Coronary artery (tissue), 2 donors: Measurements from ENCODE around the gene TFDP2.
A peak's percentile ranks its signal among the peaks of the same experiment; 100 is the strongest.

Source experiments
- DNase-seq: peaks from one replicate; pipeline ENCODE4 v3.0.0-alpha.2; 2017; ENCODE audit warnings: low spot score
- H3K27ac ChIP-seq, 2 donors: fragments of 200-600 bp; sonication (generic); one replicate each; pipeline ENCODE4 v1.5.1; 2016 to 2019
- H3K4me3 ChIP-seq: fragments of 200-600 bp; sonication (generic); 2 replicates; pipeline ENCODE4 v1.5.1; 2016; ENCODE audit warnings: mild to moderate bottlenecking, moderate library complexity
- TF ChIP-seq, protein P1 (sequence below): fragments of 200-600 bp; sonication (generic); IDR thresholded peaks from one replicate; pipeline ENCODE4 v1.5.1; 2019; ENCODE audit warnings: antibody characterized with exemption

The TFDP2 gene, protein sequence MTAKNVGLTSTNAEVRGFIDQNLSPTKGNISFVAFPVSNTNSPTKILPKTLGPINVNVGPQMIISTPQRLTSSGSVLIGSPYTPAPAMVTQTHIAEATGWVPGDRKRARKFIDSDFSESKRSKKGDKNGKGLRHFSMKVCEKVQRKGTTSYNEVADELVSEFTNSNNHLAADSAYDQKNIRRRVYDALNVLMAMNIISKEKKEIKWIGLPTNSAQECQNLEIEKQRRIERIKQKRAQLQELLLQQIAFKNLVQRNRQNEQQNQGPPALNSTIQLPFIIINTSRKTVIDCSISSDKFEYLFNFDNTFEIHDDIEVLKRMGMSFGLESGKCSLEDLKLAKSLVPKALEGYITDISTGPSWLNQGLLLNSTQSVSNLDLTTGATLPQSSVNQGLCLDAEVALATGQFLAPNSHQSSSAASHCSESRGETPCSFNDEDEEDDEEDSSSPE

DNA sequence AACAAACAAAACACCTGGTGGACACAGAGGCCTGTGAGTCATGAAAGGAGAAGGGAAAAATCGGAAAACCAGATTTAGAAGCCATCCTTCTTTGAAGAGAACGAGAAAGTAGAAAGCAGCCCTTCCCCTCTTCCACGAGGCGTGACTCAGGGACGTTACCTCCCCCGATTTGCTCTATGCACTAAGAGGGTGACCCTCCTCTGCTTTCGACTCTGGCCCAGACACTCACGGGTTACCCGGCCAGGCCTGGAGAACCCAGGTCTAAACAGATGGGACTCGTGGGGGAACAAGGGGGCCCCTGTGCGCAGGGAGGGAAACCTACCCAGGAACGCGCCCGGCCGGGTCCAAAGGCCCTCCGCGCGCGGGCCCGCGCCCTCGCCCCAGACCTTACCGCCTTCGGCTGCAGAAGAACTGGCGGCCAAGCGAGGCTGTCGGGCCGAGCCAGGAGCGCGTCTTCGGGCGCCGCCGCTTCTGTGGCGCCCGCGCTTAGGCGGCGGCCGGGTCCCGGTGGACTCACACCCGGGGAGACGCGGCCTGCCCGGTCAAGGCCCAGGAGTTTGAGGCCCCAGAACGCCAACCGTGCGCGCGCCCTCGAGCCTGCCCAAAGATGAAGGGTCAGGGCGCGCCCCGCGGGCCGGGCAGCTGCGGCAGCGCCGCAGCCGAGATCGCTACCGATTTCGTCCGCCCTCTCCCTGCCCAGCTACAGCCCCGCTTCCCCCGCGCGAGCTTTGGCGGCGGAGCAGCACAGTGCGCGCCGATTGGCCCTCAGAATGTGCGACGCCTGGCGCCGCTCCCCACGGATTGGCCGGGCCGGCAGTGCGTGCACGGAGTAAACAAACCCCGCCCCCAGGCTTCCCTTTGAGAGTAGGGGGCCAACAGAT is at the start of gene TFDP2:
TSS of gene TFDP2 (minus strand) at position 753 of the 881 bp plus-strand sequence. CDS start 47,795 bp downstream, outside the sequence.
- peak within 1 kb of the TSS; percentile 82 to 89 for H3K27ac ChIP-seq
- DNase-seq: peak; percentile 90
- TF ChIP-seq, protein P1, sequence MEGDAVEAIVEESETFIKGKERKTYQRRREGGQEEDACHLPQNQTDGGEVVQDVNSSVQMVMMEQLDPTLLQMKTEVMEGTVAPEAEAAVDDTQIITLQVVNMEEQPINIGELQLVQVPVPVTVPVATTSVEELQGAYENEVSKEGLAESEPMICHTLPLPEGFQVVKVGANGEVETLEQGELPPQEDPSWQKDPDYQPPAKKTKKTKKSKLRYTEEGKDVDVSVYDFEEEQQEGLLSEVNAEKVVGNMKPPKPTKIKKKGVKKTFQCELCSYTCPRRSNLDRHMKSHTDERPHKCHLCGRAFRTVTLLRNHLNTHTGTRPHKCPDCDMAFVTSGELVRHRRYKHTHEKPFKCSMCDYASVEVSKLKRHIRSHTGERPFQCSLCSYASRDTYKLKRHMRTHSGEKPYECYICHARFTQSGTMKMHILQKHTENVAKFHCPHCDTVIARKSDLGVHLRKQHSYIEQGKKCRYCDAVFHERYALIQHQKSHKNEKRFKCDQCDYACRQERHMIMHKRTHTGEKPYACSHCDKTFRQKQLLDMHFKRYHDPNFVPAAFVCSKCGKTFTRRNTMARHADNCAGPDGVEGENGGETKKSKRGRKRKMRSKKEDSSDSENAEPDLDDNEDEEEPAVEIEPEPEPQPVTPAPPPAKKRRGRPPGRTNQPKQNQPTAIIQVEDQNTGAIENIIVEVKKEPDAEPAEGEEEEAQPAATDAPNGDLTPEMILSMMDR: no peak
- H3K4me3 ChIP-seq: peak within 1 kb of the TSS; percentile 86

DNA sequence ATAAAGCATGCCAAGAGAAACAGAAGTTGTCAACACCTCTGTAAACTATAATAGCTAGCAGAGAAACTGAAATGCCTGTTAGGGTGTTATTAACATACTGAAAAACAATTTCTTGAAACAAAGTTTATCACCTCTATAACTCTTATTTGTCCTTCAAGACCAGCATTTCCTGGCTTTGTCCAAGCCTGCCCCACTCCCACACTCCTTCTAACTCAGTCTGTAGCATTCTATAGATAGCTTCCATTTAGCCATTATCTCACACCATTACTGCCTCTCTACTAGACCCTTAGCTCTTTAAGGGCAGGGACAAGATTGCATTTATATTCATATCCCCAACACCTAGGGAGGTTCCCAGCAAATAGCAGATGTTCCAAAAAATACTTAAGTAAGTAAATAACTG is 39.5 kb upstream of the TFDP2 start:
- TF ChIP-seq, protein P1: no peak
- DNase-seq: no peak
- Histone ChIP-seq H3K4me3 (no peak overlapping the region), H3K27ac (no peak overlapping the region)

DNA sequence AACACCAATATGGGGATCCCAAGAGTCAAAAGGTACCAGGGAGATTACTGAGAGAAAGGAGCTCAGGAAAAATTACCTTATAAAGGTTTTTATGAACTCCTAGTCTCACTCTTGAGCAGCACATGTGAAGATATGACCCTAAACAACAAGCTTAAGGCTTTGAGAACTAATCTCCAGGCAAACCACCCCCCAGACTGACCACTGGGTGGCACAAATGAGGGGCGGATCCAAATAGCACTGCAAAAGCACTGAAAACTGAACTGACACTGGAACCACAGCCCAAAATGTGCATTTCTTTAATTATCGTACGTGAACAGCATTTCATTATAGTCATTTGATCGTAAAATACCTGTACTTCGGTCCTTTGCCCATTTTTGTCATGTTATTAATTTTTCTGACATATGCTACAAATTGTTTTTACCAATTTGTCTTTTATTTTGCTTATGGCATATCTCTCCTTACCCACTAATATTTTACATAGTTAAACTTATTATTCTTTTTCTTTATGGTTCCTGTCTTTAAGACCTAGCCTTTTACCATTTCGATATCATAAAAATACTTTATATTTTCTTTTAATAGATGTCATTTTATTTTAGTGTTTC is 31.5 kb upstream of the TFDP2 start:
- no peak for DNase-seq
- H3K27ac ChIP-seq: no peak overlapping the region
- TF ChIP-seq, protein P1: peak; percentile 41
- H3K4me3 ChIP-seq: no peak overlapping the region

DNA sequence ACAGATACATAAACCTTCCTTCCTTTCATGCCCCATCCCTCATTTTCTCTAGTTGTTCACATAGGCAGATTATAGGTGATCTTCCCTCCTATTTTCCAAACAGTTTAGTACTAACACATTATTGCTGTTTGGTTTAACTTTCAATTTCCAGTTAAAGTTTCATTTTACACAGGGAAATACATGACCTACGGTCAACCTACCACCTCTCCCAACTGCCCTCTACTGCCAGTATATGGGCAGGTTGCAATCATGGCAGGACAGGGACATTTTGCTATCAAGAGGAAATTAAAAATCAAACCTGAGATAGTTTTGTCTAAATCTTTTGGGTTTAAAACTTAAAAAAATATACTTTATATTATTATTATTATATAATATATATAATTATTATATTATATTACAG is 26.1 kb upstream of the TFDP2 start:
- Histone ChIP-seq H3K4me3 (no peak overlapping the region), H3K27ac (no peak overlapping the region)
- DNase-seq: no peak
- TF ChIP-seq, protein P1: no peak

DNA sequence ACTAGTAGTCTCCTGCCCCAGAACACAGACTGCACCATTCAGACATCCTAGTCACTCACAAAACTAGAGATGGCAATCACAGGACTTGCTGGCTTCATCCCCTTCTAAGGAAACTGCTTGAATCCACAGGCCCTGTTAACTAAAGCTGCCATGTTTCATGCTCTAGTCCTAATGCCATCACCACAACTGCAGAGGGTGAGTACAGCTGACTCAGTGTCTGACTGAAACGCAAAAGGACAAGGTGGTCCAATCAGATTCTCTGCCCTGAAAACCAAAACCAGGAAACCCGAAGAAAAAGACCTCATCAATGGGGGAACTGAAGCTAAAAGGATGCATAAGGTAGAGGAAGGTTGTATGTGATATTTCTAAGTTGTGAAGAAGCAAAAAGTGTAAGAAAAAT is 25.2 kb upstream of the TFDP2 start:
- TF ChIP-seq, protein P1: no peak
- no peak for DNase-seq
- Histone ChIP-seq H3K27ac (no peak overlapping the region), H3K4me3 (no peak overlapping the region)

DNA sequence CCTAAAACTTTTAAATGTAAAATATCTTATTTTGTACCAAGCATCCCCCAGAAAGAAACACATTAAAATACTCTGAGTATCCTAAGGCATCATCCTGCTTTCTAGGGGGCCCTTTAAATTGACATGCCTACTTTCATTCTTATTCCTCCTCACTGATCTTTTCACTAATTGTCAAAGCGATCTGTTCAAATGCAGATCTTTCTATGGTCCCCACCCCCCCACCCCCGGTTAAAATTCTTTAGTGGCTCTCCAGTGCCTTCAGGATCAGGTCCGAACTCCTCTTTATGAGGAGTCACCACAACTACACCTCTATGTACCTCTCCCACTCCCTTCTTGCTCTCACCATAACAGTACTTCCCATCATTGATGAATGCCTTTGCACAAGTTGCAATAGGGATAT is 19.2 kb upstream of the TFDP2 start:
- TF ChIP-seq, protein P1: no peak
- no peak for DNase-seq
- Histone ChIP-seq H3K4me3 (no peak overlapping the region), H3K27ac (no peak overlapping the region)
